KOPT-K1 (cell line): ENCODE measurements around the gene PITRM1.
A peak's percentile ranks its signal among the peaks of the same experiment; 100 is the strongest.
"Not testable (repeated sequence)": the region's sequence is repeated elsewhere in the genome, so short reads cannot be mapped to it uniquely, and the experiment has no call there.

Experiments used
- H3K27ac ChIP-seq: fragments of 200-600 bp; sonication (generic); 2 replicates; pipeline ENCODE4 v1.5.1; 2016; ENCODE audit warnings: antibody characterized with exemption, mild to moderate bottlenecking, low read depth, low read length; ENCODE audit not compliant: poor library complexity, severe bottlenecking
- H3K36me3 ChIP-seq: fragments of 200-600 bp; sonication (generic); 2 replicates; pipeline ENCODE4 v1.5.1; 2017; ENCODE audit warnings: antibody characterized with exemption, mild to moderate bottlenecking, low read length, moderate library complexity; ENCODE audit not compliant: insufficient read depth
- H3K9me3 ChIP-seq: fragments of 200-600 bp; sonication (generic); 2 replicates; pipeline ENCODE4 v1.5.1; 2017; ENCODE audit warnings: antibody characterized with exemption, low read length, mild to moderate bottlenecking; ENCODE audit not compliant: insufficient read depth, poor library complexity, severe bottlenecking

PITRM1 gene

DNA sequence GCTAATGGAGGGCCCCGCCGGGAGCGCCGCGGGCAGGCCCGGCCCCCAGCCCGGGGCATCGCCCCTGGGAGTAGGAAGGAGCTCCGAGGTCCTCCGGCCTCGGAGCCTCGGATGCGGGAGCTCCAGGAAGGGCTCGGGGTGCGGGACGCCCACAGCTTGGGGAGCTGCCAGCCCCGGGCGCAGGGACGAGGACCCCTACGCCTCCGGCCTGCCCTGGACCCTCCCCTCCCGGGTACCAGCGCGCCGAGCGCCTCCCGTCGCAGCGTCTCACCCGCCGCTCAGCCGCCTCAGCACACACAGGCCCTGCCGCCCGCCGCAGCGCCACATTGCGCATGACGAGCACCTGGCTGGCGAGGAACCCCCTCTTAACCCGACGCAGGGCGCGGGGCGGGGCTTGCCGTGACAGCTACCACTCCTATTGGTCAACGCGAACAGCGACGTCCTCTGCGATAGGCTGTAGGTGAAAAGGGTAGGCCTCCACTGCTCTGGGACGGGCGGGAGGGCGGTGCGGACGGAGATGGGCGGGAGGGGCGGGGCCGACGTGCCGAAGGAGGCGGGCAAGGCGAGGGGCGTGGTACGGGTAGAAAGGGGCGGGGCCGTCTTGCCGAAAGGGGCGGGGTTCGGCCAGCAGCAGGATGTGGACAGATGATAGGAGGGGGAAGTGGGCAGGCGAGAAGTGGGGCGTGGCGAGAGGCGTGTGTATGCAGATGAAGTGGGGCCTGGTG lies at the start of gene PITRM1:
Gene PITRM1, minus strand, starts transcription at position 337 of the 725 bp plus-strand sequence. Its CDS starts 10 bp downstream, at position 327.
- Histone ChIP-seq H3K9me3 (no peaks in the 10 kb centered on the region), H3K27ac (peak within 1 kb of the TSS; percentile 71), H3K36me3 (peaks cover 25% of the 10 kb centered on the region)

- H3K36me3 ChIP-seq, result no peaks in the 10 kb centered on the region
- no peaks in the 10 kb centered on the region for H3K9me3 ChIP-seq
- no peak overlapping the region for H3K27ac ChIP-seq
Observed at GRCh38 chr10:3222068-3222467, 49.5 kb upstream of the PITRM1 start.

- not testable (repeated sequence) for H3K9me3 ChIP-seq, H3K27ac ChIP-seq, H3K36me3 ChIP-seq
Observed at GRCh38 chr10:3221601-3222000, 49.0 kb upstream of the PITRM1 start.

- H3K9me3 ChIP-seq, result no peaks in the 10 kb centered on the region
- no peaks in the 10 kb centered on the region for H3K36me3 ChIP-seq
Observed at GRCh38 chr10:3220853-3221252, 48.3 kb upstream of the PITRM1 start.

DNA sequence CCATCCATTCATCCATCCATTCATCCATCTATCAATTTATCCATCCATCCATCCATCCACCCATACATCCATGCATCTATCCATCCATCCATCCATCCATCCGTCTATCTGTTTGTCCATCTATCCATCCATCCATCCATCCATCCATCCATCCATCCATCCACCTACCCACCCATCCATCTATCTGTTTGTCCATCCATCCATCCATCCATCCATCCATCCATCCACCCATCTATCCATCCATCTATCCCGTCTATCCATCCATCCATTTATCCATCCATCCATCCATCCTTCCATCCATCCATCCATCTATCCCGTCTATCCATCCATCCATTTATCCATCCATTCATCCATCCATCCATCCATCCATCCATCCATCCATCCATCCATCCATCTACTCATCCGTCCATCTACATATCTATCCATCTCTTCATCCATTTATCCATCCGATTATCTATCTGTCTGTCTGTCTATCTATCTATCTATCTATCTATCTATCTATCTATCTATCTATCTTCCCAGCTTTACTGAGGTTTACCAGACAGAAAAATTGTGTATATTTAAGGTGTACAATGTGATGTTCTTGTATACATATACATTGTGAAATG lies 46.5 kb upstream of the PITRM1 start:
- not testable (repeated sequence) for H3K27ac ChIP-seq, H3K9me3 ChIP-seq, H3K36me3 ChIP-seq

More at GRCh38 chr10:3220853-3221252, 48.3 kb upstream of the PITRM1 start:
- no peak overlapping the region for H3K27ac ChIP-seq

GRCh38 chr10:3217853-3218252 lies 45.3 kb upstream of the PITRM1 start:
- no peaks in the 10 kb centered on the region for H3K36me3 ChIP-seq
- H3K9me3 ChIP-seq, result no peaks in the 10 kb centered on the region
- no peak overlapping the region for H3K27ac ChIP-seq

DNA sequence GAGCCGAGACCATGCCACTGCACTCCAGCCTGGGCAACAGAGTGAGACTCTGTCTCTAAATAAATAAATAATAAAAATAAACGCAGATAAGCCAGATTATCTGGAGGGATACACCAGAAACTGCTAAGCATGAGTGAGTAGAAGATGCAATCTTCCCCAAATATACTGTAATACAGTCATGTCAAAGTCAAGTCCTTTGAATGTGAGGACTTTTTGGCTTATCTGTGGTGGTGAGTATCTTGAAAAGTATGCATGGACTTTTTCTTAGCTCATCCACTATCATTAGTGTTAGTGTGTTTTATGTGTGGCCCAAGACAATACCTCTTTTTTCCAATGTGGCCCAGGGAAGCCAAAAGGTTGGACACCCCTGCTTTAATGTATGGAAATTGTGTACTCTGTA lies 44.7 kb upstream of the PITRM1 start:
- no peaks in the 10 kb centered on the region for H3K9me3 ChIP-seq
- no peak overlapping the region for H3K27ac ChIP-seq
- H3K36me3 ChIP-seq, result no peaks in the 10 kb centered on the region

GRCh38 chr10:3215153-3215775 lies 42.7 kb upstream of the PITRM1 start:
- Histone ChIP-seq H3K27ac (no peak overlapping the region), H3K36me3 (no peaks in the 10 kb centered on the region), H3K9me3 (no peaks in the 10 kb centered on the region)

DNA sequence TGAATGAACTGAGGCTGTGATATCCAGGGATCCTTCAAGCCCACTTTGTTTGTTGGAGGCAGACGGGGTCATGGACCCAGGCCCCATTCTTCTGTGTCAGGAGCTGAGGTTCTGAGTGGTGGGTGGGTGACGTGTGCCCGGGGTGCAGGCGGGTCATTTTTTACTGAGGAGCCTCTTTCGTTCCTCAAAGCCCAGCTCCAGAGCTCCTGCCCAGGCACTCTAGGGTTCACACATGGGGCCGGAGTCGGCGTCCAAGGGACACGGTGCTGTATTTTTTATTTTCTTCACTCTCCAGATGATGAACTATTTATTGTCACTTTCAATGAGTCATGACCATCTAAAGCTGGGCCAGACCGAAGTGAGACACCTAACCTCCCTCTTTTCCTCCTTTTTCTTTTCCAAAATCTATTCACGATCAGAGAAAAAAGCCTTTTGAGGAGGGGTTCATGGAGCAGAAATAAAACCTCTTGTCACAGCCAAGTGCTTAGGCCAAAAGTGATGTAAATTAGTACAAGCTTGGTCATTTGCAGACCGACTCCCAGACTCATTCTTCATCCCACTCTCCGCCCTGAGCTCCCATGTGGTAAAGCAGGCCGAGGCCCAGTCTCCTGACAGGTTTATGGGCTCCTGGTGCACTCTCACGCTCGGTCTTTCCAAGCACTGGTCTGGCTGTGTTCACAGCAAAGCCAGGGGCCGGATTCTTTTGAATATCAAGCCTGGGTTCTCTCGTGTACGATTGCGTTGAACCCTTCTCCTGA lies 41.4 kb upstream of the PITRM1 start:
- no peaks in the 10 kb centered on the region for H3K9me3 ChIP-seq
- no peak overlapping the region for H3K27ac ChIP-seq
- no peaks in the 10 kb centered on the region for H3K36me3 ChIP-seq

DNA sequence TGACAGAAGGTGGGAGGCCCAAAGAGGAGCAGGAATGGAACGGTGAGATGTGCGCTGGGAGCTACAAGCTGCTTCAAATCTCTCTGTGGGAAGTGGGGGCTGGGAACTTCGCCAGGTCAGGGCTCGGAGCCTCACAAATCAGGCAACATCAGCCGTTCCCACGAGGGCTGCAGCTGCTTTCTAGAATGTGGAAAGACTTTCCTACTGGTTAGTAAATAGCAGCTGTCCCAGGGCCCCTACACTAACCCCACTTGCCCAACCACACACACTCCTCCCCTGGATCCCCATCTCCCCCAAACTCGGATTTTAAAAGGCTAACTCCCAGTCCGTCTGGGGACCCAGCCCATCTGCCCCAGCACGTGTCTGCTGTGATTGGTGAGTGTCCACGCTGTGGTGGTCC lies 40.6 kb upstream of the PITRM1 start:
- no peaks in the 10 kb centered on the region for H3K9me3 ChIP-seq

GRCh38 chr10:3210251-3210877 lies 37.8 kb upstream of the PITRM1 start:
- Histone ChIP-seq H3K36me3 (no peaks in the 10 kb centered on the region), H3K27ac (no peak overlapping the region), H3K9me3 (no peaks in the 10 kb centered on the region)

More for the DNA sequence above, 40.6 kb upstream of the PITRM1 start:
- no peaks in the 10 kb centered on the region for H3K36me3 ChIP-seq
- no peak overlapping the region for H3K27ac ChIP-seq

GRCh38 chr10:3208481-3209406 lies 36.2 kb upstream of the PITRM1 start:
- Histone ChIP-seq H3K36me3 (no peaks in the 10 kb centered on the region), H3K9me3 (no peaks in the 10 kb centered on the region), H3K27ac (no peak overlapping the region)

- Histone ChIP-seq H3K9me3 (no peaks in the 10 kb centered on the region), H3K36me3 (no peaks in the 10 kb centered on the region), H3K27ac (no peak overlapping the region)
Observed at GRCh38 chr10:3207351-3207750, 34.8 kb upstream of the PITRM1 start.
